Uterus (tissue), 4 donors: ENCODE measurements around the gene DLK1. TPM values are rescaled to one million over a fixed set of nuclear protein-coding genes. Genes with fewer than 3 reads are reported as not detected.

Source experiments
- DNase-seq, 2 donors: peaks; one replicate each; pipeline ENCODE4 v3.0.0-alpha.2; 2019 to 2020
- H3K27ac ChIP-seq, 2 donors: fragments of 200-600 bp; sonication (generic); 1 replicate in 1 of 2; 2 replicates in 1 of 2; pipeline ENCODE4 v1.5.1; 2016 to 2018
- H3K27me3 ChIP-seq, 2 donors: fragments of 200-600 bp; sonication (generic); one replicate each; pipeline ENCODE4 v1.5.1; 2018 to 2019; ENCODE audit warnings: control low read depth in 1 of 2
- H3K36me3 ChIP-seq, 2 donors: fragments of 200-600 bp; sonication (generic); one replicate each; pipeline ENCODE4 v1.5.1; 2019; ENCODE audit warnings: control low read depth in 1 of 2
- H3K4me1 ChIP-seq, 2 donors: fragments of 200-600 bp; sonication (generic); one replicate each; pipeline ENCODE4 v1.5.1; 2018 to 2019; ENCODE audit warnings: control low read depth in 1 of 2
- H3K4me3 ChIP-seq, 2 donors: fragments of 200-600 bp; sonication (generic); 1 replicate in 1 of 2; 2 replicates in 1 of 2; pipeline ENCODE4 v1.5.1; 2018 to 2019; ENCODE audit warnings: mild to moderate bottlenecking in 1 of 2
- H3K9me3 ChIP-seq, 2 donors: fragments of 200-600 bp; sonication (generic); one replicate each; pipeline ENCODE4 v1.5.1; 2019; ENCODE audit warnings: control low read depth in 1 of 2
- POLR2A ChIP-seq, 2 donors: fragments of 450-650 bp; IDR thresholded peaks; one replicate each; pipeline ENCODE4 v1.6.1; 2016; ENCODE audit warnings: antibody characterized with exemption in 2 of 2, mild to moderate bottlenecking in 1 of 2, moderate library complexity in 1 of 2
- intact Hi-C: fragments of 100-400 bp; cut with DNase I; formaldehyde crosslinking; loops from one replicate; pipeline ENCODE4 v1.15.1; 2023; ENCODE audit warnings: low total_unique reads
- total RNA-seq, 4 donors: library from RNA; depleted of rRNA in 3 of 4; stranded (reverse); fragments of >200 nt in 3 of 4; gene quantifications; one replicate each; pipeline versions ENCODE4 v1.1.0 to v1.2.4, GENCODE V29; 2014 to 2023
- TF ChIP-seq, protein P1 (sequence below), 4 experiments: fragments of 200-600 bp in 2 of 4; fragments of 450-650 bp in 2 of 4; sonication (generic) in 2 of 4; IDR thresholded peaks; one replicate each; pipeline ENCODE4 v1.5.1; 2016 to 2019; ENCODE audit warnings: antibody characterized with exemption in 4 of 4, mild to moderate bottlenecking in 2 of 4, moderate library complexity in 1 of 4
- donor health status: DM: yes; HTN: yes; CAD: no.

DLK1 gene
- total RNA-seq, 4 donors from 2014 or later: 2.2 to 41.1 TPM; not detected in 2

- intact Hi-C loops: no loop called here
- Histone ChIP-seq H3K9me3 (no peaks in the 10 kb centered on the region), H3K4me3 (no peak overlapping the region), H3K27ac (no peak overlapping the region), H3K27me3 (no peaks in the 10 kb centered on the region), H3K36me3 (no peaks in the 10 kb centered on the region), H3K4me1 (no peaks in the 10 kb centered on the region)
- TF ChIP-seq POLR2A (IDR thresholded peaks at IDR 0.05): no peak
- TF ChIP-seq, protein P1, sequence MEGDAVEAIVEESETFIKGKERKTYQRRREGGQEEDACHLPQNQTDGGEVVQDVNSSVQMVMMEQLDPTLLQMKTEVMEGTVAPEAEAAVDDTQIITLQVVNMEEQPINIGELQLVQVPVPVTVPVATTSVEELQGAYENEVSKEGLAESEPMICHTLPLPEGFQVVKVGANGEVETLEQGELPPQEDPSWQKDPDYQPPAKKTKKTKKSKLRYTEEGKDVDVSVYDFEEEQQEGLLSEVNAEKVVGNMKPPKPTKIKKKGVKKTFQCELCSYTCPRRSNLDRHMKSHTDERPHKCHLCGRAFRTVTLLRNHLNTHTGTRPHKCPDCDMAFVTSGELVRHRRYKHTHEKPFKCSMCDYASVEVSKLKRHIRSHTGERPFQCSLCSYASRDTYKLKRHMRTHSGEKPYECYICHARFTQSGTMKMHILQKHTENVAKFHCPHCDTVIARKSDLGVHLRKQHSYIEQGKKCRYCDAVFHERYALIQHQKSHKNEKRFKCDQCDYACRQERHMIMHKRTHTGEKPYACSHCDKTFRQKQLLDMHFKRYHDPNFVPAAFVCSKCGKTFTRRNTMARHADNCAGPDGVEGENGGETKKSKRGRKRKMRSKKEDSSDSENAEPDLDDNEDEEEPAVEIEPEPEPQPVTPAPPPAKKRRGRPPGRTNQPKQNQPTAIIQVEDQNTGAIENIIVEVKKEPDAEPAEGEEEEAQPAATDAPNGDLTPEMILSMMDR (IDR thresholded peaks at IDR 0.05): no peak
- no peak for DNase-seq
These were observed 42.5 kb upstream of the DLK1 start for GRCh38 chr14:100684154-100684553.

- TF ChIP-seq, protein P1 (IDR thresholded peaks at IDR 0.05): no peak
- intact Hi-C loops: no loop called here
- no peaks in the 10 kb centered on the region for H3K4me1 ChIP-seq
- H3K27me3 ChIP-seq: no peaks in the 10 kb centered on the region
- H3K9me3 ChIP-seq: no peaks in the 10 kb centered on the region
- no peaks in the 10 kb centered on the region for H3K36me3 ChIP-seq
- no peak for DNase-seq
- no peak overlapping the region for H3K27ac ChIP-seq
- no peak overlapping the region for H3K4me3 ChIP-seq
These were observed 41.7 kb upstream of the DLK1 start for GRCh38 chr14:100684961-100685360.

- Histone ChIP-seq H3K9me3 (no peaks in the 10 kb centered on the region), H3K4me3 (no peak overlapping the region), H3K27me3 (no peaks in the 10 kb centered on the region), H3K4me1 (no peaks in the 10 kb centered on the region), H3K36me3 (no peaks in the 10 kb centered on the region), H3K27ac (no peak overlapping the region)
- TF ChIP-seq, protein P1 (IDR thresholded peaks at IDR 0.05): no peak
- TF ChIP-seq POLR2A (IDR thresholded peaks at IDR 0.05): no peak
- DNase-seq: no peak
- intact Hi-C loops: no loop called here
These were observed 39.8 kb upstream of the DLK1 start for GRCh38 chr14:100686858-100687257.

DNA sequence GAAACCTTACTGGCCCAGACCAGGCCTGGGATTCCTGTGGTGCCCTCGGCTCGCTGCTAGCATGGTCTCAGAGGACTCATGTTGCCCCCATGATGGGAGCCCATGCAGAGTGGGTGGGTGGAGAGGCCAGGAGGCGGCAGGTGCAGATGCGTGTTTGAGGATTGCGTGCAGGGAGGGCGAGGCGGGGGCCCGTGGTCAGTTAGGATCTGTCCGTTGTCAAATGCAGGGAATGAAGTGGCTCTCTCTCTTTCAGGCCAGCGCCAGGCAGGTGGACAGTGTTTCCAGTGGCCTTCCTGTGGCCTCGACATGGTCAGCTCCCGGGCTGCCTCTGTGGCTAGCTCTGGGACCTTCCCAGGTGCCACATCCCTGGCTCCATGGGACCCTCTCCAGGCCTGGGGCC is 39.3 kb upstream of the DLK1 start:
- no peak overlapping the region for H3K4me3 ChIP-seq
- TF ChIP-seq, protein P1 (IDR thresholded peaks at IDR 0.05): no peak
- no peak for TF ChIP-seq POLR2A (IDR thresholded peaks at IDR 0.05)
- H3K27ac ChIP-seq: no peak overlapping the region
- H3K9me3 ChIP-seq: no peaks in the 10 kb centered on the region
- H3K27me3 ChIP-seq: no peaks in the 10 kb centered on the region
- no peaks in the 10 kb centered on the region for H3K36me3 ChIP-seq
- H3K4me1 ChIP-seq: no peaks in the 10 kb centered on the region
- no peak for DNase-seq
- intact Hi-C loops: no loop called here

- Histone ChIP-seq H3K27ac (no peak overlapping the region), H3K9me3 (no peaks in the 10 kb centered on the region), H3K36me3 (no peaks in the 10 kb centered on the region), H3K4me1 (no peaks in the 10 kb centered on the region), H3K4me3 (no peak overlapping the region), H3K27me3 (no peaks in the 10 kb centered on the region)
- no peak for TF ChIP-seq POLR2A (IDR thresholded peaks at IDR 0.05)
- TF ChIP-seq, protein P1 (IDR thresholded peaks at IDR 0.05): no peak
- no peak for DNase-seq
- intact Hi-C loops: no loop called here
These were observed 38.6 kb upstream of the DLK1 start for GRCh38 chr14:100688051-100688450.
